ENCODE data around the gene DBNL. TPM values are rescaled to one million over a fixed set of nuclear protein-coding genes. Genes with fewer than 3 reads are reported as not detected.

The DBNL gene
- total RNA-seq, 1 experiment from 2014 or later, result 111 TPM

DNA sequence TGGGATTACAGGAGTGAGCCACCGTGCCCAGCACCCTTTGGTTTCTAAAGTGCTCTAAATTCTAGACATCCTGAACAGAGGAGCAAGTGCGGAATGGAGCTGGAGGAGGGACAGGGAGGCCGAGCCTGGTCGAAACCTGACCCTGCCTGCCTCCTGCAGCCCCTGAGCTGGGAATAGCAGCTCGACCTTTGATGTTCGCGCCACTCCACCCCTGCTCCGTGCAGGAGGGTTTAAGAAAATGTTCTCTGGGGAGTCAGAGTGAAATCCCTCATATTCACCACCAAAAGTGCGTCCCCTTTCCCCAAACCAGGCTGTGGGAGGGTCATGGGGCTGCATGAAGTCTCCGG, 19.0 kb downstream of the DBNL start:
- Histone ChIP-seq H3K27me3 (ENCODE audit: control insufficient read depth, insufficient read depth, low read length) (no peaks in the 10 kb centered on the region), H3K36me3 (ENCODE audit: control insufficient read depth, insufficient read depth, low read length) (0 out of 2 replicates have a peak, but pooled peaks cover 5% of the 10 kb centered on the region), H3K9me3 (ENCODE audit: control insufficient read depth, insufficient read depth, low read depth, low read length) (no peaks in the 10 kb centered on the region), H3K4me3 (ENCODE audit: low read depth in 2 of 2, low read length in 2 of 2) (no peak overlapping the region), H3K27ac (ENCODE audit: low read length) (no peak overlapping the region), H3K4me1 (ENCODE audit: control insufficient read depth, insufficient read depth, low read length) (peaks cover 11% of the 10 kb centered on the region)
- no peak for ATAC-seq
- ChIA-PET POLR2A (interaction anchor here (0.6 kb wide), 1 partner anchor 53 kb away, joined by 5 read pairs; no protein-coding TSS in a partner anchor), CTCF (interaction anchor here (0.7 kb wide), 1 partner anchor 44 kb away, joined by 4 read pairs; no protein-coding TSS in a partner anchor)
- BruUV-seq (replicated peaks), result TSS peak; percentile 15
- in situ Hi-C loops (cut with HindIII; ENCODE audit: low pct_unique_long_range_greater_than_20kb, low sequenced_read_pairs), result no loop called here
- TF ChIP-seq POLR2AphosphoS5 (IDR thresholded peaks at IDR 0.05; ENCODE audit: low read depth, low read length) (no peak), TCF7L2 (IDR thresholded peaks at IDR 0.05; ENCODE audit: low read depth, low read length) (no peak), SIN3A (IDR thresholded peaks at IDR 0.05; ENCODE audit: borderline replicate concordance, insufficient read depth, low read depth, low read length) (no peak), CTCF (IDR thresholded peaks at IDR 0.05) (no peak)
- TF ChIP-seq, protein P1, sequence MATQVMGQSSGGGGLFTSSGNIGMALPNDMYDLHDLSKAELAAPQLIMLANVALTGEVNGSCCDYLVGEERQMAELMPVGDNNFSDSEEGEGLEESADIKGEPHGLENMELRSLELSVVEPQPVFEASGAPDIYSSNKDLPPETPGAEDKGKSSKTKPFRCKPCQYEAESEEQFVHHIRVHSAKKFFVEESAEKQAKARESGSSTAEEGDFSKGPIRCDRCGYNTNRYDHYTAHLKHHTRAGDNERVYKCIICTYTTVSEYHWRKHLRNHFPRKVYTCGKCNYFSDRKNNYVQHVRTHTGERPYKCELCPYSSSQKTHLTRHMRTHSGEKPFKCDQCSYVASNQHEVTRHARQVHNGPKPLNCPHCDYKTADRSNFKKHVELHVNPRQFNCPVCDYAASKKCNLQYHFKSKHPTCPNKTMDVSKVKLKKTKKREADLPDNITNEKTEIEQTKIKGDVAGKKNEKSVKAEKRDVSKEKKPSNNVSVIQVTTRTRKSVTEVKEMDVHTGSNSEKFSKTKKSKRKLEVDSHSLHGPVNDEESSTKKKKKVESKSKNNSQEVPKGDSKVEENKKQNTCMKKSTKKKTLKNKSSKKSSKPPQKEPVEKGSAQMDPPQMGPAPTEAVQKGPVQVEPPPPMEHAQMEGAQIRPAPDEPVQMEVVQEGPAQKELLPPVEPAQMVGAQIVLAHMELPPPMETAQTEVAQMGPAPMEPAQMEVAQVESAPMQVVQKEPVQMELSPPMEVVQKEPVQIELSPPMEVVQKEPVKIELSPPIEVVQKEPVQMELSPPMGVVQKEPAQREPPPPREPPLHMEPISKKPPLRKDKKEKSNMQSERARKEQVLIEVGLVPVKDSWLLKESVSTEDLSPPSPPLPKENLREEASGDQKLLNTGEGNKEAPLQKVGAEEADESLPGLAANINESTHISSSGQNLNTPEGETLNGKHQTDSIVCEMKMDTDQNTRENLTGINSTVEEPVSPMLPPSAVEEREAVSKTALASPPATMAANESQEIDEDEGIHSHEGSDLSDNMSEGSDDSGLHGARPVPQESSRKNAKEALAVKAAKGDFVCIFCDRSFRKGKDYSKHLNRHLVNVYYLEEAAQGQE (IDR thresholded peaks at IDR 0.05; ENCODE audit: insufficient read depth in 1 of 2, low read depth in 2 of 2, low read length in 1 of 2), result no peak
- intact Hi-C loops (cut with micrococcal nuclease; ENCODE audit: unreplicated experiment), result no loop called here
- DNase-seq (ENCODE audit: low read depth, low spot score), result no peak

DNA sequence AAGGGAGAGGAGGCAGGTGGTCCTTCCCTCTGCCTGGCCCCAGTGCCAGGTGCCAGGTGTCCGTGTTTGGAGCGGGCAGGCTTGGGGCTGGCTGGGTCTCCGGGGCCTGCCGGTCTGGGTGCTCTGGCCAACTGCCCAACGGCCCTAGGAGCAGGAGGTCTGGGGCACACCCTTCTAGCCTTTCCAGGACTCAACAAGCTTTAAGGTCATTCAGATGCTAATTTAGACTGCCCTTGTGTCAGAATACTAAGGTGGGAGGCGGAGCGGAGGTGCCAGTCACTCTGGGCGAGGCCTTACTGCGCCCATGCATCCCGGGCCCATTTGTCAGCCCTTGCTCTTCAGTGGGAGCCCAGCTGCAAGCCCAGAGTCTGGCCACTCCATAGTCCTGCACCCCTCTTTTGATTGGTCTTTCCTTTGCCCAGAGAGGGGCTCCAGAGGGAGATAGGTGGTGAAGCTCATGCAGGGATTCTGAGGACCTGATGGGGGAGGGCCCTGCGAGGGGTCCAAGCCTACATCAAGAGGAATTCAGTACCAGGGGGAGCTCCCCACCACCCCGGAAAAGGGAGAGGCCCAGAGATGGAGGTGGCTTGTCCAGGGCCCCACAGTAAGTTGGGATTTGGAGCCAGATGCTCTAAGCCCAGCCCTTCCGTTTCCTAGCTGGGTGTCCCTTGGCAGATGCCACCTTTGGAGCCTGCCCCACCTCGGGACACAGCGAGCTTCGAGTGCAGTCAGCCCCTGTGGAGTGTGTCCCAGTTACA, 19.6 kb downstream of the DBNL start:
- TF ChIP-seq POLR2AphosphoS5 (IDR thresholded peaks at IDR 0.05; ENCODE audit: low read depth, low read length), result peak; percentile 70; the same call in 1 of the 2 replicates
- TF ChIP-seq, protein P1 (IDR thresholded peaks at IDR 0.05; ENCODE audit: insufficient read depth in 1 of 2, low read depth in 2 of 2, low read length in 1 of 2), result no peak
- H3K9me3 ChIP-seq (ENCODE audit: control insufficient read depth, insufficient read depth, low read depth, low read length), result no peaks in the 10 kb centered on the region
- intact Hi-C loops (cut with micrococcal nuclease; ENCODE audit: unreplicated experiment), result no loop called here
- 0 out of 2 replicates have a peak, but pooled peaks cover 5% of the 10 kb centered on the region for H3K36me3 ChIP-seq (ENCODE audit: control insufficient read depth, insufficient read depth, low read length)
- H3K27ac ChIP-seq (ENCODE audit: low read length), result no peak overlapping the region
- no TSS peak for BruUV-seq (replicated peaks)
- H3K4me3 ChIP-seq (ENCODE audit: low read depth in 2 of 2, low read length in 2 of 2), result no peak overlapping the region
- no peaks in the 10 kb centered on the region for H3K27me3 ChIP-seq (ENCODE audit: control insufficient read depth, insufficient read depth, low read length)
- H3K4me1 ChIP-seq (ENCODE audit: control insufficient read depth, insufficient read depth, low read length), result peaks cover 11% of the 10 kb centered on the region
- ATAC-seq (0 out of 2 replicates have a peak, but pooled peaks have one; percentile 1), DNase-seq (ENCODE audit: low read depth, low spot score) (no peak)
- CTCF ChIA-PET, result interaction anchor here (0.7 kb wide), 1 partner anchor 44 kb away, joined by 4 read pairs; no protein-coding TSS in a partner anchor
- POLR2A ChIA-PET, result interaction anchor here (0.5 to 0.6 kb wide), 2 partner anchors 9 to 54 kb away, joined by 3 to 5 read pairs; no protein-coding TSS in a partner anchor
- in situ Hi-C loops (cut with HindIII; ENCODE audit: low pct_unique_long_range_greater_than_20kb, low sequenced_read_pairs), result no loop called here
